Ishikawa (cell line): ENCODE data around the gene EIF6.

Source experiments
- CEBPB ChIP-seq: IDR thresholded peaks from 2 replicates; pipeline ENCODE4 v1.6.1; 2012
- EGR1 ChIP-seq: IDR thresholded peaks from 2 replicates; pipeline ENCODE4 v1.6.1; 2012
- EP300 ChIP-seq: IDR thresholded peaks from 2 replicates; pipeline ENCODE4 v1.6.1; 2012; ENCODE audit warnings: borderline replicate concordance
- FOXM1 ChIP-seq: IDR thresholded peaks from 2 replicates; pipeline ENCODE4 v1.6.1; 2012; ENCODE audit warnings: low read depth, borderline replicate concordance
- MAX ChIP-seq: IDR thresholded peaks from 2 replicates; pipeline ENCODE4 v1.6.1; 2012
- NFIC ChIP-seq: IDR thresholded peaks from 2 replicates; pipeline ENCODE4 v1.6.1; 2012
- RAD21 ChIP-seq: IDR thresholded peaks from 2 replicates; pipeline ENCODE4 v1.6.1; 2012; ENCODE audit warnings: low read depth
- REST ChIP-seq: IDR thresholded peaks from 2 replicates; pipeline ENCODE4 v1.6.1; 2012; ENCODE audit warnings: low read depth, mild to moderate bottlenecking
- TCF12 ChIP-seq: IDR thresholded peaks from 2 replicates; pipeline ENCODE4 v1.6.1; 2012; ENCODE audit warnings: low read depth
- TEAD4 ChIP-seq: IDR thresholded peaks from 2 replicates; pipeline ENCODE4 v1.6.1; 2012
- USF1 ChIP-seq: IDR thresholded peaks from 2 replicates; pipeline ENCODE4 v1.6.1; 2012
- YY1 ChIP-seq: IDR thresholded peaks from 2 replicates; pipeline ENCODE4 v1.6.1; 2012; ENCODE audit warnings: low read depth
- ZBTB7A ChIP-seq: IDR thresholded peaks from 2 replicates; pipeline ENCODE4 v1.6.1; 2012; ENCODE audit warnings: low read depth

GRCh38 chr20:35300469-35301262 lies 16.1 kb upstream of the EIF6 start:
- TF ChIP-seq YY1: no peak
- no peak for TF ChIP-seq EP300
- TF ChIP-seq REST: no peak
- no peak for TF ChIP-seq EGR1
- TF ChIP-seq RAD21: no peak
- TF ChIP-seq USF1: no peak
- TF ChIP-seq CEBPB: no peak
- TF ChIP-seq TCF12: no peak
- no peak for TF ChIP-seq TEAD4
- TF ChIP-seq ZBTB7A: no peak
- TF ChIP-seq MAX: no peak
- TF ChIP-seq FOXM1: no peak
- no peak for TF ChIP-seq NFIC
